GM10248 (cell line): Measurements from ENCODE around the gene CCDC57.

Experiments used
- CTCF ChIA-PET: fragments of 300-600 bp; sonication (Branson Sonifier 250); formaldehyde crosslinking; extraction: SDS; loops from one replicate; lab custom pipeline; 2021; ENCODE audit warnings: antibody characterized with exemption; lab: Yijun Ruan, JAX
- POLR2A ChIA-PET: fragments of 350-650 bp; sonication (Branson Sonifier 250); formaldehyde crosslinking; extraction: SDS; loops from one replicate; lab custom pipeline; 2020; ENCODE audit warnings: antibody characterized with exemption; lab: Yijun Ruan, JAX
- DNase-seq: peaks from one replicate; pipeline ENCODE4 v3.0.0; 2012; ENCODE audit errors: extremely low spot score
- TF ChIP-seq, protein P1 (sequence below): IDR thresholded peaks from 2 replicates; pipeline ENCODE4 v1.5.1; 2012; ENCODE audit warnings: mild to moderate bottlenecking, low read depth; ENCODE audit errors: extremely low read depth, missing control alignments, control extremely low read depth

The CCDC57 gene

DNA sequence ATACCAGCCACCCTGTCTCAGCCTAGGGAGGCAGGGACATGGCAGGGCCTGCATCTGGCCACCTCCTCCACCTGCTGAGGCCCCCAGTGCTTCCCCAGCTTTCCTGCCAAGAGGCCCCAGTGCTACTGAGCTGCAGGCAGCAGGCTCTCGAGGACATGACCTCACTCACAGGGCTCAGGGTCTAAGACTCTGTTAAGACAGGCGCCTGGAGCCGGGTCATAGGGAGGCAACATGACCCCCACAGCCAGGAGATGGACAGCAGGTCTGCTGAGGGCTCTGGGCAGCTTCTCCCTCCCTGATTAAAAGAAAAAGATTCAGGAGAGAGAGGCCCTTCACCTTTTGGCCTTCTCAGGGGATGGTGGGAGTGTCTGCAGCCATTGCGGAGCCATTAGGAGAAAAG lies 91.4 kb downstream of the CCDC57 start:
- TF ChIP-seq, protein P1, sequence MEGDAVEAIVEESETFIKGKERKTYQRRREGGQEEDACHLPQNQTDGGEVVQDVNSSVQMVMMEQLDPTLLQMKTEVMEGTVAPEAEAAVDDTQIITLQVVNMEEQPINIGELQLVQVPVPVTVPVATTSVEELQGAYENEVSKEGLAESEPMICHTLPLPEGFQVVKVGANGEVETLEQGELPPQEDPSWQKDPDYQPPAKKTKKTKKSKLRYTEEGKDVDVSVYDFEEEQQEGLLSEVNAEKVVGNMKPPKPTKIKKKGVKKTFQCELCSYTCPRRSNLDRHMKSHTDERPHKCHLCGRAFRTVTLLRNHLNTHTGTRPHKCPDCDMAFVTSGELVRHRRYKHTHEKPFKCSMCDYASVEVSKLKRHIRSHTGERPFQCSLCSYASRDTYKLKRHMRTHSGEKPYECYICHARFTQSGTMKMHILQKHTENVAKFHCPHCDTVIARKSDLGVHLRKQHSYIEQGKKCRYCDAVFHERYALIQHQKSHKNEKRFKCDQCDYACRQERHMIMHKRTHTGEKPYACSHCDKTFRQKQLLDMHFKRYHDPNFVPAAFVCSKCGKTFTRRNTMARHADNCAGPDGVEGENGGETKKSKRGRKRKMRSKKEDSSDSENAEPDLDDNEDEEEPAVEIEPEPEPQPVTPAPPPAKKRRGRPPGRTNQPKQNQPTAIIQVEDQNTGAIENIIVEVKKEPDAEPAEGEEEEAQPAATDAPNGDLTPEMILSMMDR: no peak
- DNase-seq: no peak
- CTCF ChIA-PET: interaction anchor here (1.0 to 1.3 kb wide), 4 partner anchors 8 to 114 kb away, joined by 3 to 6 read pairs (median 4); no protein-coding TSS in a partner anchor
- POLR2A ChIA-PET: no interaction called here

- ChIA-PET CTCF (interaction anchor here (1.0 kb wide), 1 partner anchor 34 kb away, joined by 3 read pairs; no protein-coding TSS in a partner anchor), POLR2A (no interaction called here)
- TF ChIP-seq, protein P1: no peak
- DNase-seq: no peak
Measured at GRCh38 chr17:82120148-82120547, 92.5 kb downstream of the CCDC57 start.

- DNase-seq: no peak
- CTCF ChIA-PET: no interaction called here
- POLR2A ChIA-PET: no interaction called here
- TF ChIP-seq, protein P1: no peak
Measured at GRCh38 chr17:82118815-82119380, 93.7 kb downstream of the CCDC57 start.

DNA sequence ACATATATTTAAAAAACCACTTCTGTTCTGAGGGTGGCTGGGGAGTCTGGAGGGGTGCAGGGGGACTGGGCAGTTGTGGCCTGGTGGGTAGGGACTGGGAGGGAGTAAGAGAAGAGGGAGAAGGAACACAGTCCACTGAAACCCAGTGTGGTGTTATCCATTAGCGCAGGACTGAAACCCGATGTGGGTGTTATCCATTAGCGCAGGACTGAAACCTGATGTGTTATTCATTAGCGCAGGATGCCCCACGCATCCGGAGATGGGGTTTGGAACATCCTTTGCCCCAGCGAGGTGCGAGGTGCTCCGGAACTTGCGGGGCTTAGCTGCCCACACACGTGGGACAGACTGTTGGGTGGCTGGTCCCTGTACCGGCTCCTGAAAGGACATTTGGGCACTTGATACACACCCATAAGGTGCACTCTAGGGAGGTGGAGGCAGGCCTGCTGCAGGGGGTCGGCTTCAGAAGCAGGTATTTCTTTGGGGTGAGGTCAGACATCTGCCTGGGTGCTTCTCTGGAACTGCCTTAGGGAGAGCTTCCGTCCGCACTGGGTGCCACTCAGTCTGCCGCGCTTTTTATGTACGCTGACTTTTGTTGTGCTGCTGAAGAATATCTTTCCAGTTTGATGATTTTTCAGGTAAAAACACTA lies 94.4 kb downstream of the CCDC57 start:
- CTCF ChIA-PET: no interaction called here
- TF ChIP-seq, protein P1: no peak
- POLR2A ChIA-PET: no interaction called here
- DNase-seq: no peak

DNA sequence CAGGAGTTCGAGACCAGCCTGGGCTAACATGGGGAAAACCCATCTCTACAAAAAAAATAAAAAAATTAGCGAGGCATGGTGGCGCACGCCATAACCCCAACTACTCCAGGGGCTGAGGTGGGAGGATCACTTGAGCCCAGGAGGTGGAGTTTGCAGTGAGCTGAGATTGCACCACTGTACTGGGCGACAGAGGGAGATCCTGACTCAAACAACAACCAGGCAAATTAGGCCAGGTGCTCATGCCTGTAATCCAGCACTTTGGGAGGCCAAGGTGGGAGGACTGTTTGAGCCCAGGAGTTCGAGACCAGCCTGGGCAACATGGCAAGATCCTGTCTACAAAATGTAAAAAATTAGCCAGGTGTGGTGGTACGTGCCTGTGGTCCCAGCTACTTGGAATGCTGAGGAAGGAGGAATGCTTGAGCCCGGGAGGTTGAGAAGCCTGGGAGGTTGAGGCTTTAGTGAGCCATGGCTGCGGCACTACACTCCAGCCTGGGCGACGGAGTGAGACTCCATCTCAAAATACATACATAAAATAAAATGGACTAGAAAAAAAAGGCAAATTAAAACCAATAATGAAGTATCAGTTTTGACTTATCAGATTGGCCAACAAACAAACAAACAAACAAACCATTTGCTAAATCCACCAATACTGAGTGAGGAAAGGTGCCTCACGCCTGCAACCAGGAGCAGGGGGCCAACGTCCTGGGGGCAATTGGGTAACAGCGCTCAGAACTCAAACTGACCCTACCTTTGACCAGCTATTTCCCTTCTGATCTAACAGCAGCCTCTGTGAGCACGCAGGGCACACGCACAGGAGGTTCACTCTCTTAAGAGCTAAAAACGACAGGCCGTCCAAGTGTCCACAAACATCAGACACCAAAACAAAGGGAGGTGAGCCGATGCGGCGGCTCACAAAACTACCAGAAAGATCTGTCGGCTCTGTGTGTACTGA lies 95.2 kb downstream of the CCDC57 start:
- POLR2A ChIA-PET: no interaction called here
- TF ChIP-seq, protein P1: no peak
- CTCF ChIA-PET: interaction anchor here (1.3 to 1.7 kb wide), 2 partner anchors 11 to 97 kb away, joined by 4 read pairs; no protein-coding TSS in a partner anchor
- no peak for DNase-seq

DNA sequence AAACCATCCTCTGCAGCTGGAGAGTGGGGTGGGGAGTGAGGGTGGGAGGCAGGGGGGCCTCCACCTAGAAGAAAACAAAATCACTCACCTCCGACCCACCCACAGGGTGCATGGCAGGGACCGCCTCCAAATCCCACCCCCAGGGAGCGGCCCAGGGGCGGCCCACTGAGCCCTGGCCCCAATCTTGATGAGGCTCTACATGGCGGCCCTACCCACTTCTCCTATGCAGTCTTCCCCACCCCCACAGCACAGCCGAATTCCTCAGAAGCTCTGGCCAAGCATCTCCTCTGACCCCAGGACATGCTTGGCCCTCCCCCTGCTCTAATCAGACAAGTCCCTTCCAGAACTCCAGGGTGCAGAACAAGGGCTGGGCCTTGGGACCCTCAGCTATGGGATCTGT lies 96.4 kb downstream of the CCDC57 start:
- DNase-seq: no peak
- TF ChIP-seq, protein P1: no peak
- CTCF ChIA-PET: interaction anchor here (1.2 to 1.7 kb wide), 2 partner anchors 79 to 96 kb away, joined by 3 to 4 read pairs; partner anchors contain the start of gene DCXR
- POLR2A ChIA-PET: no interaction called here
